Testis (tissue), 2 donors: ENCODE measurements around the gene PRKG1.

Experiments used
- CTCF ChIP-seq, 3 experiments: fragments of 450-650 bp in 2 of 3; fragments of 200-600 bp in 1 of 3; sonication (generic) in 1 of 3; IDR thresholded peaks; one replicate each; pipeline ENCODE4 v1.5.1; 2016 to 2019; ENCODE audit warnings: antibody characterized with exemption in 3 of 3, mild to moderate bottlenecking in 2 of 3, moderate library complexity in 1 of 3
- POLR2A ChIP-seq: fragments of 450-650 bp; IDR thresholded peaks from one replicate; pipeline ENCODE4 v1.6.1; 2017; ENCODE audit warnings: antibody characterized with exemption, mild to moderate bottlenecking, moderate library complexity

- TF ChIP-seq POLR2A (no peak), CTCF (IDR thresholded peaks at IDR 0.05) (no peak)
Observed at GRCh38 chr10:51937308-51938140, 863.2 kb downstream of the PRKG1 start.
